ENCODE measurements around the gene PDE1A.

DNA sequence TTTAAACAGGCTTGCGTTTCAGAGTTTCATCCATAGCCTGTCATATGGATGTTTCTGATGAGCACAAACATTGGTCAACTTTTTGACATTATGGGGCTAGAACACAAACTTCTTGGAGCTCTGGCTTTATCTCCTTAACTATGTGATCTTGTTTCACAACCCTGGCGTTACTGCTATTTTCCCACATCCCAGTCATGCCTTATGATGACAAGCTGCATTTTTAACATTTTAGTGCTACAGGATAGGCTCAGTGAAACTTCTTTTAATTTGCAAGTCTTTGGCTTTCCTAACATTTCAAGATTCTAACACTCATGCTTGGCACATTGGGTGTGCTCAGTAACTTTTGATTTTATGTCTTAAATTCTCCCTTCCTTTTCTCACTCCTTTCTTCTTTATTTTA is 21.0 kb upstream of the PDE1A start:
- TF ChIP-seq, protein P1, sequence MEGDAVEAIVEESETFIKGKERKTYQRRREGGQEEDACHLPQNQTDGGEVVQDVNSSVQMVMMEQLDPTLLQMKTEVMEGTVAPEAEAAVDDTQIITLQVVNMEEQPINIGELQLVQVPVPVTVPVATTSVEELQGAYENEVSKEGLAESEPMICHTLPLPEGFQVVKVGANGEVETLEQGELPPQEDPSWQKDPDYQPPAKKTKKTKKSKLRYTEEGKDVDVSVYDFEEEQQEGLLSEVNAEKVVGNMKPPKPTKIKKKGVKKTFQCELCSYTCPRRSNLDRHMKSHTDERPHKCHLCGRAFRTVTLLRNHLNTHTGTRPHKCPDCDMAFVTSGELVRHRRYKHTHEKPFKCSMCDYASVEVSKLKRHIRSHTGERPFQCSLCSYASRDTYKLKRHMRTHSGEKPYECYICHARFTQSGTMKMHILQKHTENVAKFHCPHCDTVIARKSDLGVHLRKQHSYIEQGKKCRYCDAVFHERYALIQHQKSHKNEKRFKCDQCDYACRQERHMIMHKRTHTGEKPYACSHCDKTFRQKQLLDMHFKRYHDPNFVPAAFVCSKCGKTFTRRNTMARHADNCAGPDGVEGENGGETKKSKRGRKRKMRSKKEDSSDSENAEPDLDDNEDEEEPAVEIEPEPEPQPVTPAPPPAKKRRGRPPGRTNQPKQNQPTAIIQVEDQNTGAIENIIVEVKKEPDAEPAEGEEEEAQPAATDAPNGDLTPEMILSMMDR (IDR thresholded peaks at IDR 0.05): no peak
- TF ChIP-seq POLR2A (IDR thresholded peaks at IDR 0.05): no peak
